Fibroblast of pulmonary artery (primary cell): Measurements from ENCODE around the gene MTFR1L.

Experiments used
- DNase-seq: peaks from one replicate; pipeline ENCODE4 v3.0.0-alpha.2; 2010; ENCODE audit warnings: low read depth
- H3K4me3 ChIP-seq: replicated peaks from 2 replicates; pipeline ENCODE4 v1.5.1; 2011; ENCODE audit warnings: low read depth, mild to moderate bottlenecking, control low read depth, low read length, moderate library complexity
- TF ChIP-seq, protein P1 (sequence below): IDR thresholded peaks from 2 replicates; pipeline ENCODE4 v1.5.1; 2011; ENCODE audit warnings: mild to moderate bottlenecking, control low read depth, low read length, inconsistent platforms; ENCODE audit errors: missing control alignments

Gene MTFR1L

DNA sequence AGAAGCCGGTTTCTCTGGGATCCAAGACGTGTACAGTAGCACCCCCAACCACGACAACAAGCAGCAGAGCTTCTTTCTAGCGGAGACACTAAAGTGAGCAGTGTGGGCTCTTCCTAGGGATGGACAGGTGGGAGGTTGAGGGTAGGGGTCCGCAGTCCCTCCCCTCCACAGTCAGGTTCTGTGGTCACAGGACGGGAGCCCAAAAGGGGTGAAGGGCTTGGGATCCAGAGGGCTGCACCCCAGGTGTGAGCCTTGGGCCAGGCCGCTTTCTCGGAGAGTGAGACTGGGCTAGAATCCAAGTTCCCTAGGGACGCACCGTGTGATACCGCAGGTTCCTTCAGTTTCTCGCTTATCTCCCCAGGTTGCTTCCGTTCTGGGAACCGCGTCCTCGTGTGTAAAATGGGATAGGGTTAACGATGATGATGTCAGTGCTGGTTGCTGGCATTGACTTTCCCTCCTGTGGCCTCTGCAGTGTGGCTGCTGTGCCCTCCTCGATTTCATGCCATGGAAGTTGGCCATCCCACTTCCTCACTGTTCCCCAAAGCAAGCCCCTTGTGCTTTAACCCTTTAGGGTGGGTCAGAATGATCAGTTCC lies 37.0 kb upstream of the MTFR1L start:
- H3K4me3 ChIP-seq, result no peak overlapping the region
- no peak for DNase-seq
- TF ChIP-seq, protein P1, sequence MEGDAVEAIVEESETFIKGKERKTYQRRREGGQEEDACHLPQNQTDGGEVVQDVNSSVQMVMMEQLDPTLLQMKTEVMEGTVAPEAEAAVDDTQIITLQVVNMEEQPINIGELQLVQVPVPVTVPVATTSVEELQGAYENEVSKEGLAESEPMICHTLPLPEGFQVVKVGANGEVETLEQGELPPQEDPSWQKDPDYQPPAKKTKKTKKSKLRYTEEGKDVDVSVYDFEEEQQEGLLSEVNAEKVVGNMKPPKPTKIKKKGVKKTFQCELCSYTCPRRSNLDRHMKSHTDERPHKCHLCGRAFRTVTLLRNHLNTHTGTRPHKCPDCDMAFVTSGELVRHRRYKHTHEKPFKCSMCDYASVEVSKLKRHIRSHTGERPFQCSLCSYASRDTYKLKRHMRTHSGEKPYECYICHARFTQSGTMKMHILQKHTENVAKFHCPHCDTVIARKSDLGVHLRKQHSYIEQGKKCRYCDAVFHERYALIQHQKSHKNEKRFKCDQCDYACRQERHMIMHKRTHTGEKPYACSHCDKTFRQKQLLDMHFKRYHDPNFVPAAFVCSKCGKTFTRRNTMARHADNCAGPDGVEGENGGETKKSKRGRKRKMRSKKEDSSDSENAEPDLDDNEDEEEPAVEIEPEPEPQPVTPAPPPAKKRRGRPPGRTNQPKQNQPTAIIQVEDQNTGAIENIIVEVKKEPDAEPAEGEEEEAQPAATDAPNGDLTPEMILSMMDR, result no peak

DNA sequence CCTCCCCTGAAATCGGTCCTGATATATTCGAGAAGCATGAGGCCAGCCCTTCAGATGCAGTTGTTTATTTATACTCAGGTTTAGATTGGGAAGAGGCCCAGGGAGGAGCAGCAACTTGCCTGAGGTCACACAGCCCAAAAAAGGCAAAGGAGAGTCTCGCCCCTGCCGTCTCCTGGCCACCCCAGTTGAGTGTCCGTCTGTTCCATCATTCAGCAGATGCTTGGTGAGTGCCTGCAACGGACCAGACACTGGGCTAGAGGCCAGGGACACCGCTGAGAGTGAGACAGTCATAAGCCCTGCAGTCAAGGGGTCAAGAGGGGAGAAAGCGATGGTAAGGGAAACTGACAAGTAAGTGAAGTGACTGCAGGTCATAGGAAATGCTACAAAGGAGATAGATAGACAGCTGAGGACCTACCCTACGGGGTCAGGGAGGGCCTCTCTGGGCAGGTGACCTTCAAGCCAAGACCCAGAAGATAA lies 35.1 kb upstream of the MTFR1L start:
- H3K4me3 ChIP-seq, result no peak overlapping the region
- TF ChIP-seq, protein P1, result no peak
- DNase-seq, result no peak

DNA sequence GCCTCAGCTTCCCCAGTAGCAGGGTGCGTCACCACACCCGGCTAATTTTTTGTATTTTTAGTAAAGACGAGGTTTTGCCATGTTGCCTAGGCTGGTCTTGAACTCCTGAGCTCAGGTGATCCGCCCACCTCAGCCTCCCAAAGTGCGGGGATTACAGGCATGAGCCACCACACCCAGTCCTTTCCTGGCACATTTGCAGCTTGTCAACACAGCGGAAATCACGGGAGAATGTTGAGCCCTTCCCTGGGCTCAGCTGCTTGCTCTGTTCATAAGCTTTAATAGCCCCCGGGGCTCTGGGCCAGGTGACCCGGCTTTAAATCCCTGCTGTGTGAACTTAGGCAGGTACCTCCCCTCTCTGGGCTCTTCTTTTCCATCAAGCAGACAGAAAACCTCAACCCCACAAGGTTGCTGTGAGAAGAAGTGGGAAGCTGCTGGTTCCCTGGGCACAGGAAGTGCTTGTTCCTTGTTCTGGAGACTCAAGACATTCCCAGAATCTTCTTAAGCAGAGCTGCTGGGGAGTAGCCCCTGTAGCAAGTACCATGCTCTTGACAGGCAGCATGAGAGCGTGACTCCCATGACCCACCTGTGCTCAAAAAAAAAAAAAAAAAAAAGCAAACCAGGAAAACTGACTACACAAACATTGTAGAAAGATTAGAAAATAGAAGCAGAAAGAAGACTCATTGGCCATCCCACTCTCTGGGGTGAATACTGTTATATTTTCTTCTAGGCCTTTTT lies 34.3 kb upstream of the MTFR1L start:
- DNase-seq, result no peak
- TF ChIP-seq, protein P1, result no peak
- no peak overlapping the region for H3K4me3 ChIP-seq

DNA sequence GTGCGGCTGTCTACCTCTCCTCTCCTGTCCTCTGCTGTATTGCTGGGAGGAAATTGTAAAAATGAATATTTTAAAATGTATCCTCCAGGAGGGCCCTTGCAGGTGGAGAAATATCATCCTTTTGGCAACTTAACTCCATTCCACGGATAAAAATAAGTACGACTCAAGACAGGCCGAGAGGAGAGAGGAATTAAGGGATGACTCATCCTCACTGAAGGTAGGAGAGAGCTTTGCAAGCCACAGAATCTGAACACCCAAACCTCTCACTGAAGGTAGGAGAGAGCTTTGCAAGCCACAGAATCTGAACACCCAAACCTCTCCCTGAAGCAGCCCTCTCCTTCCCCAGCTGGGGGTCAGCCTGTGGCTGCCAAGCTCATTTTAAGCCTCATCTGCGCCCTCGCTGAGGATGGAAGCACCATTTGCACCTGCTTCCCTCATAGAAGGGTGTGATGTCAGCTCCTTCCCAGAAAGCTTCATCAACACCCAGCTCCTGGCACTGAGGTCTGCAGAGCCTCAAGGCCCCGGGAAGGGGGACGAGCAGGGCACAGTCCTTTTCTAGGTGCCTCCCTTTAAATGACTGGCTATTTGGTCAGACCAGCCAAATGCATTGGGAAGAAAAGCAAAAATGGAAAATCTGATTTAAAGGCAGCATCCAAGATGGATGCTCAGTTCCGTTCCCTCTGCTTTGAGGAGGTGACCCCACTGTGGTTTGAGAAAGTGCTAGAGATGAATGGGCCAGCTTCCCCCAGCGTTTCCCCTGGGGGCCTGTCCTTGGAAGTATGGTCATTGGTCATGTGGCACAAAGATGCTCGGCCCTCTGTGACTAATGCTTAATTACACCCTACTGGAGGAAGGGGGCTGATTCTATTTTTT lies 32.6 kb upstream of the MTFR1L start:
- H3K4me3 ChIP-seq, result no peak overlapping the region
- no peak for DNase-seq
- TF ChIP-seq, protein P1, result no peak

DNA sequence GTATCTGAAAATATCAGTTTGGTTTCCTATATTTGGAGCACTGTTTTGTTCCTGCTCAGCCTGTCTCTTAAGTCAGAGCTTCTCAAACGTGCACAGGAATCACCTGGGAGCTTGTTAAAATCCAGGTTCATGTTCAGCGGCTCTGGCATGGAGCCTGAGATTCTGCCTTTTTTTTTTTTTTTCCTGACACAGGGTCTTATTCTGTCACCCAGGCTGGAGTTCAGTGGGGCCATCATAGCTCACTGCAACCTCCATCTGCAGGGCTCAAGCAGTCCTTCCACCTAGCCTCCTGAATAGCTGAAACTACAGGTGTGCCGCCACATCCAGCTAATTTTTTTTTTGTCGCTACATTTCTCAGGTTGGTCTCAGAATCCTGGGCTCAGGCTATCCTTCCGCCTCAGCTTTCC lies 32.0 kb upstream of the MTFR1L start:
- H3K4me3 ChIP-seq, result no peak overlapping the region
- no peak for DNase-seq
- TF ChIP-seq, protein P1, result no peak

DNA sequence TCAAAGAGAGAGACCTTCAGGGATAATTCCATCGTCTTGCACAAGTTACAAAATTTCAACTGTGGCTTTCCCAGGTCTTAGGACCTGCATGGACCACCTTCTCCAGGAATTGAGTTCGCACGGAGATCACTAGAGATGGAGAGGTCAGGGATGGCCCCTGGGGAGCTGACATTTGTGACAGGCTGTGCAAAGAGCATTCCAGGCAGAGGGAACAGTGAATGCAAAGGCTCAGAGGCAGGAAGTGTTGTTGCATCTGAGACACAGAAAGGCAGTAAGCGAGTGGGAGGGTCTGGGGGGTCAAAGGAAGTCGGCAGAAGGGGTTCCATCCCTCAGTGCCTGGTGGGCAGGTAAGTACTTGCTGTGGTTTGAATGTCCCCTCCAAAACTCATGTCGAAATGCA lies 29.3 kb upstream of the MTFR1L start:
- DNase-seq, result no peak
- TF ChIP-seq, protein P1, result no peak
- H3K4me3 ChIP-seq, result no peak overlapping the region
